Activated T-cell treated with anti-CD3 and anti-CD28 coated beads for 1 hour (primary cell): ENCODE measurements around the gene SCCPDH.
A peak's percentile ranks its signal among the peaks of the same experiment; 100 is the strongest.
"Not testable (repeated sequence)": the region's sequence is repeated elsewhere in the genome, so short reads cannot be mapped to it uniquely, and the experiment has no call there.

Source experiments
- DNase-seq: peaks from one replicate; pipeline ENCODE4 v3.0.0-alpha.2; 2020; ENCODE audit warnings: low read depth

Gene SCCPDH, protein sequence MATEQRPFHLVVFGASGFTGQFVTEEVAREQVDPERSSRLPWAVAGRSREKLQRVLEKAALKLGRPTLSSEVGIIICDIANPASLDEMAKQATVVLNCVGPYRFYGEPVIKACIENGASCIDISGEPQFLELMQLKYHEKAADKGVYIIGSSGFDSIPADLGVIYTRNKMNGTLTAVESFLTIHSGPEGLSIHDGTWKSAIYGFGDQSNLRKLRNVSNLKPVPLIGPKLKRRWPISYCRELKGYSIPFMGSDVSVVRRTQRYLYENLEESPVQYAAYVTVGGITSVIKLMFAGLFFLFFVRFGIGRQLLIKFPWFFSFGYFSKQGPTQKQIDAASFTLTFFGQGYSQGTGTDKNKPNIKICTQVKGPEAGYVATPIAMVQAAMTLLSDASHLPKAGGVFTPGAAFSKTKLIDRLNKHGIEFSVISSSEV

DNA sequence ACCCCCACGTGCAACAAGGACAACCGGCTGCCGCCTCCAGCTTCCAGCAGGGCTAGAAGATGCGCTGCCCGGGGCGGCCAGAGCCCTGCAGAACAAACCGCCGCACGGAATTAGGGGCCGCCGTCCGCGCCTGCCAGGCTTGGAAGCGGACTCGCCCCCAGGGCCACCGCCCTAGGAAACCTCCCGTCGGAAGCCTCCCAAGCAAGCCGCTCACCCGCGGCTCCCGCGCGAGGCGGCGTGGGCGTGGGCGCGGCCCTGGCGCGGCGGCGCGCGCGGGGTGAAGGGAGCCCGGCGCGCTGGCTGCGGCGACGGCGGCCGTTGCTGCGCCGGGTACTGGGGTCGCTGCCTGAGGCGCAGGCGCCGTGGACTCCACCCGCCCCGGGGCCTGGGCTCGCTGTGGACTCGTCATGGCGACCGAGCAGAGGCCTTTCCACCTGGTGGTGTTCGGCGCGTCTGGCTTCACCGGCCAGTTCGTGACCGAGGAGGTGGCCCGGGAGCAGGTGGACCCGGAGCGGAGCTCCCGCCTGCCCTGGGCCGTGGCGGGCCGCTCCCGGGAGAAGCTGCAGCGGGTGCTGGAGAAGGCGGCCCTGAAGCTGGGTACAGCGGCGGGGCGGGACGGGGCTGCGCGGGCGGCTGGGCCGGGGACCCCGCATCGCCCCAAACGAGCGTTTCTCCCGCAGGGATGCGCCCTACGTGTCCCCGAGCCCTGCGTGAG lies at the start of gene SCCPDH:
SCCPDH (plus strand) TSS at position 394 of the 715 bp plus-strand sequence; CDS start at position 408, 14 bp downstream.
- peak; percentile 49 for DNase-seq

DNA sequence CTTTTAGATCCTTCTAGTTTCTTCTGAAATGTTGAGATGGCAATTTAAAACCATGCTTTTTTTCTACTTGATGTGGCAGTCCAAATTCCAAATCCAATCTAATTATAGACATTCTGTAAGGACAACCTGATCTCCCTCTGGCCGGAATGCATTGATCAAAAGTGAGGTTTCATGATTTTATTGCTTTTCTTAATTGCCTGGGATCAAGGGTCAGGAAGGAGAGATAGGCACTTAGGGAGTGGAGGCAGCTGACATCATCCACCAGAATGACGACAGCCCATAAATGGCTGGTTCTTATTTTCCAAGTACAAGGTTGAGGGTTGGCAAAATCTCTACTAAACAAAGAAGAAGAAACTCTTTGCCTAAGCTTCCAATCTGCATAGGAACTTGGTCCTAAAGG lies 46.4 kb upstream of the SCCPDH start:
- no peak for DNase-seq

DNA sequence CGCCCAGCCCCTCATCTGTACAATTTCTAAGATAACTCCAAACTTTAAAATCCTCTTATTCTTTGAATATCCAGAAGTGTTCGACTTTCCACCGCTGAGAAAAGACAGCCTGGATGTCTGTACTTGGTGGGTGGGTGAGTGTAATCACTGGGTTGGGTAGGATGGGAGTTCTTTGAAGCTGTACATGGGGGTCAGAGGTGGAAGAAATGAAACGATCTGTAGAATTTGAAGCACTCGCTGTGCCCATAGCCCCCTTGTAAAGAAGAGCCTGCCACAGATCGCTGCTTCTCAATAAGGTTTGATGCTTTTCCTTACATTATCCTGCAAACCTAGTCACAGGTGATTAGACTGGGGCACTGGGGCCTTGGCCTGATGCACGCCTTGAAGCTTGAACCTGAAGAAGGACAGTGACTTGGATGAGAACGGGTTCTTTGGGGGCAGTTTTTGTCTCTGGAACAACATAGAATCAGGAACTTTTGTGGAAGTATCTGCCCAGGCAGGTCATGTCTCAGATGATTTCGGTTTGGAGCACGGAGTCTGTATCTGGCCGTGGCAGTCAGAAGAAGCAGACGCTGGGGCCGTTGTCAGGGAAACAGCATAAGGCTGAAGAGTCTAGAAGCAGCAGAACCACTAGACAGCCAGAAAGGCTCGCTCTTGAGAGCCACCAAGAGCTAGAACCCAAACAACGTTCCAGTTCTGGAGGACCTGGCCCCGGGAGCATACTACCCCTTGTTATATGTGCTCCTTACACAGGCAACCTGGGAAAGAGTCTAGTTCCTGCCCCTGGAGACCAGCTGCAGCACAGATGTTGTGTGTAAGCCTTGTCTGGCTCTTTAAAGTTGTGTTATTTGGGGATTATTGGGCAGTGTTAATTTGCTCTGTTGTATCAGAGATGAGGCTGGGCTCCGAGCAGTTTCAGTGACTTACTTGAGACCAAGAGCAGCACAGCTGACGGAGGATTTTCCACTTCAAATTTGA lies 45.1 kb upstream of the SCCPDH start:
- DNase-seq = no peak

DNA sequence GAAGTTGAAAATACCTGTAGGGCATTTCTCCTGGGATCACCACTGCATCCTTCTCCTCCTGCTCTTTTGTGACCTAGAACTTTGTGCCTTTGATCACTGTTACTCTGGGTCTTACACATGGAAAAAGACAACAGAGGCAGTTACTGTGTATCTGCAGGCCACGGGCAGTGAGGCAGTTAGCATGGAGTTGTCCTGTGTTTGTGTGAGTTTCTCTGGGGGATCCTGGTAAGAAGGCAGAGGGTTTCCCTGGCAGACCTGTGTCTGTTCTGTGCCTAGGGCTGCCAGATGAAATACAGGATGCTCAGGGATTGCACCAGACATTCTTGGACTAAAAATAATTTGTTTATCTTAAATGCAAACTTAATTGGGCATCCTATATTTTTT lies 44.4 kb upstream of the SCCPDH start:
- DNase-seq = no peak

DNA sequence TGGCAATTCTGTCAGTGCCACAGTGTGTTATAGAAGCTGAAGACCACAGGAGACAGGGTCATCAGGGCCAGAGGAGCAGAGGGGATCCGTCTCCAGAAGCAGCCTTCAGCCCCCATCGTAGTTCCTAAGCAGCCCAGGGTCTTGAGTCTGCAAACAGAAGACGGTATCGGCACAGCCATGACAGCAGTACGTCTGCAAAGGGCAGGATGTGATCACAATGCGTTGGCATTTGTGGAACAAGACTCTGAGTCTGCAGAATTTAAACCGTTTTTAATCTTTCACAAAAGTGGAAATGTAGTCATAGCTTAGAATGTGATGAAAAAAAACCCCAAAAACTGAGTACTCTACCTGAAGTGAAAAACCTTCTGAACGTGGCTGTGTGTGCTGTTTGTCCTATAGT lies 44.0 kb upstream of the SCCPDH start:
- no peak for DNase-seq

DNA sequence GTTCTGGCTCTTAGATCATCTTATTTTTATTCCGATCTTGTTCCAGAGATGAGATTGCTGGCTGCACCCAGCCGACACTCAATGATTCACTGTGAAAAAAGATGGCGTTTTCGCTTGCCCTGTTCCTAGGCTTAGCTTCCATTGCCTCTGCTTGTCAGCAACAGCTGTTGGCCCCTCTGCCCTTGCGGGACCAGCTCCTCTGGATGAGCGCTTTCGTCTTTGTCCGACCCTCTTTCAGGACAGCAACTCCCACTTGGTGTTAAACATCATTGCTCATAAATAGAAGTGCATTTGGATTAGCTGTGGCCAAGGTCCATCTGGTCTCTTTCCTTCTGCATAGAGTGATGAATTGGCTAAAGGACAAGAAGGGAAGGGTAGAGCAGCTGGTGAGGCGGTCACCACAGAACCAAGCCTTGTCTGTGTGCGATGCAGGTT lies 43.5 kb upstream of the SCCPDH start:
- DNase-seq = no peak

DNA sequence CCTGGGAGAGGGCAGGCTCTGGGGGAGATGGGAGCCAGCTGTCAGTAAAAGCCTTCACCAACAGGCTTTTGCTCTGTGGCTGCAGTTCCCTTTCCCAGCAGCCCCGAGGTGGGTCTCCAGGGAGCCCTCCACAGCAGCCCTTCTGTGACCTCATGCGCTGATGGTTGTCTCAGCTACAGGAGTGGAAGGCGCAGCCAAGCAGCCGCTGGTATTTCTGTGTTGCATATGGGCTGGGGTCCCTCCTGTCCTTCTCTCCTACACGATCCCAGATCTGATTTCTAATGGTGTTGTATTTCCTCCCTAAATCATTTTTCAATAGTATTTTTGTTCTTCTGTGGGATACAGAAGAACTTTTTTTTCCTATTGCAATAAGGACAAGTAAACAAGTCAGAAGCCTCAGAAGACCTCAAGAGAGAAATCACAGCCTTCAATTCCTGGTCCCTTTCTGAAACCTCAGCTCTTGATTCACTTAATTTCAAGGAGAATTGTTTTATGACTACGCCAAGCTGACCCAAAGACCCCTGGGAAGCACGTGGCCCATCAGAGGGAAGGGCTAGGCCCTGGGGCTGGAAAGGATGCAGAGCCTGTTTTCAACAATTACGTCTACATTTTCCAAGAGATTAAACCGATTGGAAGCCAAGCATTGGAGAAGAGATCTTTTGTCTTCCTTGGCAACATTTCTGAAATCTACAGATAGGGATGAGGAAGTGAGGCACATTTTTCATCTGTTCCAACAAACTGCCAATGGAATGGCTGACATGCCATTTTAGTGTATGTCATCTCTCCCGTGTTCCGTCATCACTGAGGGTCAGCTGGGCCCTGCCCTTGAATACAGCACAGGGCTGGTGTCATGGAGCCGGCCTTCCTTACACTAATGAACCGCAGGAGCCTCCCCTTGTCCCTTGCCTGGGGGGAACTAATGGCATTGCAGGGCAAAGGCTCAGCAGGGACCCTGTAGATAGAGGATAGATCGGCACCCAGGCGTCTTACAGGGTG lies 42.0 kb upstream of the SCCPDH start:
- no peak for DNase-seq

DNA sequence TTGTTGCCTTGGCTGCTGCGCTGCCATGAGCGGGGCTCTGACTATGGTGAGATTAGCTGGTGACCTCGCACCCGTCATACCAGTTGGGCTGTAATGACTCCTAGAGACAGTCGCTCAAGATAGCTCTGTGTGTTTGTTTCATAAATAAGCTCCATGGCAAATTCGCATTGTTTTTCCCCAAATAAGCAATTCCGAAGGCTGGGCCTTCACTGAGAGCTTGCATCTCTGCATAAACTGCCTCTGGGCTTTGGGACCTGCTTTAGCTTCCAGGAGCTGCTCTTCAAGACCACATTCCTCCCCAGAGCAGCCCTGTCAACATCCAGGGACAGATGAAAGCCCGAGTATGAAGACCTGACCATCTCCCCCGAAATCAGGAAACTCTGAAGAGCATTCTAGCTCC lies 40.7 kb upstream of the SCCPDH start:
- no peak for DNase-seq

DNA sequence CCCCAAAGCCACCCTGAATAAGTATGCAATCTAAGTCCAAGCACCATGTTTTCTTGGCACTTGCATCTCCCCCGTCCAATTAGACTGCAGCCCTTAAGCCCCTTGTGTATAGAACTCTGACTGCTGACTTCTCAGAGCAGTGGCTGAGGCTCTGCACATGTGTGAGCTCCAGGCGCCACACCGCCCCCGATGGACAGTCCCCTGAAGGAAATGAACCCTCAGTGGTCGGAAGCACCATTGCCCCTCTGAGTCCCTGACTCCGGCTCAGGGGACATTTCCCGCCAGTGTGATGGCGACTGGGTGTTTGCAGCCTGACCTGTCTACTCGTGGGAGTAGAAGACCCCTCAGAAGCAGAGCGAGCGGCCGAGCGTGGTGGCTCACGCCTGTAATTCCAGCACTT lies 37.2 kb upstream of the SCCPDH start:
- DNase-seq = no peak

DNA sequence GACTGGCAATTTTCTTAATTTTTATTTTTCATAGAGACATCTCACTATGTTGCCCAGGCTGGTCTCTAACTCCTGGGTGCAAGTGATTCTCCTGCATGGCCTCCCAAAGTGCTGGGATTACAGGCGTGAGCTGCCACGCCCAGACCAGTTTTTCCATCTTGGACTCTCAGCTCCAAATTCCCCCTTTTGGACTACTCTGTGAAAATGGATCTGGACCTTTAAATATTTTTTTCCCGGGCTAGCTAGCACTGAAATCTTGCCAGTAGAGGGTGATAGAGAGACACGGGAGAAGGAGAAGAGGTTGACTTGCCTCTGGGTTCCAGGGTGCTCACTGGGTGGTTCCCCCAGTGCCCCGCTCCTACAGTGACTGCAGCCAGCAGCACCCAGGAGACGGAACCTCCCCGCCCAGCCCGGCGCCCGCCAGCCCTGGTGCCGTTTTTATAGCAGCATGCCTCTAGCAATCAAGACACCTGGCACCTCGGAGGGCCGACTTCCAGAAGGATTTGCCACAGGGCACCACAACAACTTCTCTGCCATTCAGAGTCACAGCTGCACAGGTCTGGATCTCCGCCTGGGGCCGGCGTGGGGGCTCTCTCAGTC lies 34.7 kb upstream of the SCCPDH start:
- peak; percentile 12 for DNase-seq

DNA sequence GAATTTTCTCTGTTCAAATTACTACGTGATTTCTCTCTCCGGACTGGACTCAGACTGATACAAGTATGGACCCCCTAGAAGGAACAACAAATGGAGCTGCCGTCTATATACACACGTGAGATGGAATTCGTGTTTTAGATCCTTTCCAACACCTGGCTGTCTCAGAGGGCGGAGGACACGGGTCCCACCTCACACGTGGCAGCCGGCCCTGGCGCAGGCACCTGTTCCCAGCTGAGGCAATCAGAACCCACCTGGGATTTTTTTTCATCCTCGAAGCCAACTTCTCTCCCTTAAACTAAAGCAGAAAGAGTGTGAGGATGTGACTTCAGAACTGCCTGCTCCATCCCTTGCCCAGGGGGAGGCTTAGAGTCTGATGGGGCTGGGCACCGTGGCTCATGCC lies 34.1 kb upstream of the SCCPDH start:
- DNase-seq = no peak

DNA sequence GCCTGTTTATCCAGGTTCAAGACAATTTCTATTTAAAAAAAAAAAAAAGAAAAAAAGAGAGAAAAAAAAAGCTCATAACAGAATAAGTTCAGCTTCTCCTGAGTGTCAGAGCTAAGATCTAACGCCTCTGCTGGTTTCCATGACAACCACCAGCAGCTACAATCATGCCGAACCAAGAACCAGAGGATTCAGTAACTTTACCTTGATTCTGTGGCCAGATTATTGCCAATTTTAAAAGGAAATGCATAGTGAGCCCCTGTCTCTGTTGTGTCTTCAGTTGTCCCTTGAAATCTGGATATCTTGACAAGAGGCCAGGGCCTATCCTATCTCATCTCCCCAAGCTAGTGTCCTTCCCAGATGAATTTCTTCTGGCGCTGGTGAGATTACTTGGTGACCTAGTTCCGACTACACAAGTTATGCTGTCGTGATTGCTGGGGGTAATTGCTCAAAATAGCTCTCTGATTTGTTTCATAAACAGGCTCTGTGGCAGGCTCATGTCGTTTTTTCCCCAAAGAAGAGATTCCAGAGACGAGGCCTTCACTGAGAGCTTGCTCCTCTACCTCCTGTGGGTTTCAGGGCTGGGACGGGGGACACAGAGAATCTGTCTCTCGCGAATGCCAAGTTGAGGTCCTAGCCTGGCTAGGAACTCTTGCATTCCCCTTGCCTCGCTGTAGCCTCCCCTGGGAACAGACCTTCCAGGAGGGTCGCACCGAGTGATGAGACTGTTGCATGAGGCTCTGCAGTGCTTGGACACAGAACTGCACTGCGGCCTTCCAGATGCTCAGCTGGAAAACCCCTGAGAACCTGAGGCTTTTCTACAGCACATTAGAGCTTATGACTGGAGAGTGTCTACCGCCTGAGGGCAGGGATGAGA lies 32.4 kb upstream of the SCCPDH start:
- no peak for DNase-seq

DNA sequence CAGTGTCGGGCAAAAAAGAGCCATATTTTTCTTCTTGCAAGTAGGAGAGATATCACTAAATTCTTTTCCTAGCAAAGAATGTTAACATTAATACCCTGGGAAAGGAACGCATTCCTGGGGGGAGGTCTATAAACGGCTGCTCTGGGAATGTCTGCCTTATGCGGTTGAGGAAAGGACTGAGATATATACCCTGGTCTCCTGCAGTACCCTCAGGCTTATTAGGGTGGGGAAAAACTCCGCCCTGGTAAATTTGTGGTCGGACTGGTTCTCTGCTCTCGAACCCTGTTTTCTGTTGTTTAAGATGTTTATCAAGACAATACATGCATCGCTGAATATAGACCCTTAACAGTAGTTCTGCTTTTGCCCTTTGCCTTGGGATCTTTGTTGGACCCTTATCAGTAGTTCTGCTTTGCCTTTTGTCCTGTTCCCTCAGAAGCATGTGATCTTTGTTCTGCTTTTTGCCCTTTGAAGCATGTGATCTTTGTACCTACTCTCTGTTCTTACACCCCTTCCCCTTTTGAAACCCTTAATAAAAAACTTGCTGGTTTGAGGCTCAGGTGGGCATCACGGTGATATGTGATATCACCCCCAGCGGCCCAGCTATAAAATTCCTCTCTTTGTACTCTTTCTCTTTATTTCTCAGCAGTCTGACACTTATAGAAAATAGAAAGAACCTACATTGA lies 29.9 kb upstream of the SCCPDH start:
- DNase-seq = not testable (repeated sequence)

DNA sequence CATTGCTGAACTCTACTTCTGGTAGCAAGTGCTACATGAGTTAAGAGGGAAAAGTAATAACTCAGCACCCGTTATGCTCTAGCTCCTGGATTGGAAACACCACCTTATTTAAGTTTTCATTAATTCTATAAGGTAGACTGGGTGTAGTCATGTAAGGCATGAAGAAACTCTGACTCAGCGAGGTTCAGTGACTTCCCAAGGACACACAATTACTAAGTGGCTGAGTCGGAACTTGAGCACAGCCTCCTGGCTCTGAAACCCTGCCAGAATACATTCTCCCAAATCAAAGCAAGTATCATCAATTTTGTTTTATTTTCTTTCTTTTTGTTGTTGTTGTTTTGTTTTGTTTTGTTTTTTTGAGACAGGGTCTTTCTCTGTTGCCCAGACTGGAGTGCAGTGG lies 29.1 kb upstream of the SCCPDH start:
- DNase-seq = no peak

DNA sequence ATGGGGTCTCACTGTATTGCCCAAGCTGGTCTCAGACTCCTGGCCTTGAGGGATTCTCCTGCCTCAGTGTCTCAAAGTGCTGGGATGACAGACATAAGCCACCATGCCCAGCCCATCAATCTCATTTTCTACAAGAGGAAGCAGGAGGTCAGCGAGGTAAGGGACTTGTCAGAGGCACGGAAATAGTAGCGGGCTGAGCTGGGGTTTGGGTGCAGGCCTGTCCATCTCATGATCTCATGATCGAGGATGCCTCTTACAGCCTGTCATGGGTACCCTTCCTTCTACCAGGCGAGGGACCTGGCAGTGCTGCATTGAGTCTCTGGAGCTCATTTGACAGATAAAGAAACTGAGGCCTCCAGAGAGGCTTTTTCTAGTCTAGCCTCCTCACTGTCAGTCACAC lies 28.5 kb upstream of the SCCPDH start:
- DNase-seq = no peak

DNA sequence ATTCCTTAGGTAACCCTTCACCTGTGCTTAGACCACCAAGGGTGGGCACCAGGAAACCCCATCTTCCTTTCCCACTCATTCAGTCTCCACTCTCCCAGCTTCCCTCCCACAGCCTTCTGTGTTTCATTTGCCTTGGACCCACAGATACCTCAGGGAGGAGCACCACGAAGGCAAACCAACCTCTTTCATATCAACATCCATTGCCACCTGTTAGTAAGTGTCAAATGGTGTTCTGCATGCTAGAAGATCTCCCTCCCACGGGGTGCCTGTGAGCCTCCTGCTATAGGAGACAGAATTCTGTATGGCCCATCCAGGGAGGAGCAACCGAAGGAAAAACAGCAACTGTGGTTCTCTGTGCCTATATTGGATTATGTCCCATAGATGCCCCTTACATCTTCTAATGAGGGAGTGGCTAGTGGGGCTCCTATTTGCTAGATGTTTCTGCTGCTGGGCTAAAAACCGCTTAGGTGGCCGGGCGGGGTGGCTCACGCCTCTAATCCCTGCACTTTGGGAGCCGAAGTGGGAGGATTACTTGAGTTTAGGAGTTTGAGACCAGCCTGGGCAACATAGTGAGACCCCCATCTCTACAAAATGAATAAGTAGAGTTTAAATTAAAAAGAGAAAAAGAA lies 25.6 kb upstream of the SCCPDH start:
- DNase-seq = no peak

DNA sequence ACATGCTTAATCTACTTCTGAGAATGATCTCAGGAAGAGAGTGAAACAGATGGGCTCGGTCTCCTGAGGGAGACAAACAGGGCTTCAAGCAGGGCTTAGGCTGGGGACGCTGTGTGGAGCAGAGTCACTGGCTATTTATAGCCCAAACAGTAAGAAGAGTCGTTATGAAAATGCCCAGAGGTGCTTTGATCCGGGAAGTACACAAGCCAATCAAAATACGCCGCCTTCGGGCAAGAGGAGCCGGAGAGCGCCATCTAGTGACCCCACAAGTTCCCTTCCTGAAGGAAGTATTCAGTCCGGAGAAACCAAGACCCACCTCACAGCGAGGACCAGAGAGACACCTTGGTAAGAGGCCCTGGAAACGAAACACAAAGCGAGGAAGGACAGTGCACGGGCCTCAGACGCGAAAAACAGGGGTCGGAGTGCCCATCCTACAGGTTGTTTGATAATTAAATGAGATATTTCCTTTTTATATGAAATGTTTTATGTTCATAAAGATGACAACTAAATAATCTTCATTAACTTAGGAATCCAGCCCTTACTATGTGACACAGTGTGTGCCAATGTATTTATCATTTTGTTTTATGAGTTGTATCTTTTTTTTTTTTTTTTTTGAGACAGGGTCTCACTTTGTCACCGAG lies 25.0 kb upstream of the SCCPDH start:
- peak; percentile 67 for DNase-seq

DNA sequence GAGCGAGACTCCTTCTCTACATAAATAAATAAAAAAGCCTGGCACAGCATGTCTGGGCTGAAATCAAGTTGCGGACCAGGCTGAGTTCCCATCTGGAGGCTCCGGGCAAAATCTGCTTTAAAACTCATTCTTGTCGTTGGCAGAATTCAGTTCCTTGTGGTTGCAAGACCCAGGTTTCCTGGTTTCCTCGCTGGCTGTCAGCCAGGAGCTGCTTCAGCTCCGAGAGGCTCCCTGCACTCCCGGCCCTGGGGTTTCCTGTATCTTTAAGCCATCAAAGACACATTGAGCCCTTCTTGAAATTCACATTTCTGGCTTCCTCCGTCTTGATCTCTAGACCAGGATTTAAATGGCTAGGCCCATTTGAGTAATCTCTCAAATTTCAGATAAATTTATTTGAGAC lies 20.6 kb upstream of the SCCPDH start:
- no peak for DNase-seq
